ENCODE measurements around the gene XPNPEP2.

Gene XPNPEP2

GRCh38 chrX:129760981-129761380 is 22.2 kb downstream of the XPNPEP2 start:
- Histone ChIP-seq H3K9me3 (ENCODE audit: control insufficient read depth in 5 of 5, low read length in 5 of 5) (no peaks in the 10 kb centered on the region), H3K4me3 (ENCODE audit: low read depth in 1 of 5, low read length in 5 of 5) (no peak overlapping the region), H3K27me3 (ENCODE audit: control insufficient read depth in 5 of 5, insufficient read depth in 4 of 5, low read length in 5 of 5) (peaks cover 0 to 4% (median 0%) of the 10 kb centered on the region in 5 donors), H3K27ac (ENCODE audit: low read depth, low read length) (no peak overlapping the region), H3K9ac (ENCODE audit: low read length in 5 of 5) (no peak overlapping the region), H3K36me3 (ENCODE audit: control insufficient read depth in 5 of 5, insufficient read depth in 5 of 5, low read length in 5 of 5) (no peaks in the 10 kb centered on the region), H3K4me1 (ENCODE audit: control insufficient read depth in 5 of 5, insufficient read depth in 5 of 5, low read length in 5 of 5) (peaks cover 10 to 40% (median 15%) of the 10 kb centered on the region in 5 donors)

- Histone ChIP-seq H3K4me3 (ENCODE audit: low read depth in 1 of 5, low read length in 5 of 5) (no peak overlapping the region), H3K4me1 (ENCODE audit: control insufficient read depth in 5 of 5, insufficient read depth in 5 of 5, low read length in 5 of 5) (peaks cover 10 to 34% (median 15%) of the 10 kb centered on the region in 5 donors), H3K36me3 (ENCODE audit: control insufficient read depth in 5 of 5, insufficient read depth in 5 of 5, low read length in 5 of 5) (no peaks in the 10 kb centered on the region), H3K9me3 (ENCODE audit: control insufficient read depth in 5 of 5, low read length in 5 of 5) (no peaks in the 10 kb centered on the region), H3K9ac (ENCODE audit: low read length in 5 of 5) (no peak overlapping the region), H3K27me3 (ENCODE audit: control insufficient read depth in 5 of 5, insufficient read depth in 4 of 5, low read length in 5 of 5) (no peaks in the 10 kb centered on the region), H3K27ac (ENCODE audit: low read depth, low read length) (no peak overlapping the region)
These were observed 22.8 kb downstream of the XPNPEP2 start for GRCh38 chrX:129761596-129761995.

- no peak overlapping the region for H3K9ac ChIP-seq (ENCODE audit: low read length in 5 of 5)
- no peak overlapping the region for H3K27ac ChIP-seq (ENCODE audit: low read depth, low read length)
- H3K4me1 ChIP-seq (ENCODE audit: control insufficient read depth in 5 of 5, insufficient read depth in 5 of 5, low read length in 5 of 5) = peaks cover 10 to 29% (median 15%) of the 10 kb centered on the region in 5 donors
- H3K36me3 ChIP-seq (ENCODE audit: control insufficient read depth in 5 of 5, insufficient read depth in 5 of 5, low read length in 5 of 5) = no peaks in the 10 kb centered on the region
- no peaks in the 10 kb centered on the region for H3K9me3 ChIP-seq (ENCODE audit: control insufficient read depth in 5 of 5, low read length in 5 of 5)
- H3K4me3 ChIP-seq (ENCODE audit: low read depth in 1 of 5, low read length in 5 of 5) = no peak overlapping the region
- H3K27me3 ChIP-seq (ENCODE audit: control insufficient read depth in 5 of 5, insufficient read depth in 4 of 5, low read length in 5 of 5) = peaks cover 0 to 2% (median 0%) of the 10 kb centered on the region in 5 donors
These were observed 23.7 kb downstream of the XPNPEP2 start for GRCh38 chrX:129762448-129762847.

GRCh38 chrX:129763666-129764065 is 24.9 kb downstream of the XPNPEP2 start:
- no peaks in the 10 kb centered on the region for H3K36me3 ChIP-seq (ENCODE audit: control insufficient read depth in 5 of 5, insufficient read depth in 5 of 5, low read length in 5 of 5)
- H3K9me3 ChIP-seq (ENCODE audit: control insufficient read depth in 5 of 5, low read length in 5 of 5) = no peaks in the 10 kb centered on the region
- H3K27me3 ChIP-seq (ENCODE audit: control insufficient read depth in 5 of 5, insufficient read depth in 4 of 5, low read length in 5 of 5) = peaks cover 0 to 6% (median 2%) of the 10 kb centered on the region in 5 donors
- no peak overlapping the region for H3K27ac ChIP-seq (ENCODE audit: low read depth, low read length)
- peaks cover 7 to 19% (median 16%) of the 10 kb centered on the region in 5 donors for H3K4me1 ChIP-seq (ENCODE audit: control insufficient read depth in 5 of 5, insufficient read depth in 5 of 5, low read length in 5 of 5)
- no peak overlapping the region for H3K9ac ChIP-seq (ENCODE audit: low read length in 5 of 5)
- no peak overlapping the region for H3K4me3 ChIP-seq (ENCODE audit: low read depth in 1 of 5, low read length in 5 of 5)

GRCh38 chrX:129768186-129768585 is 29.4 kb downstream of the XPNPEP2 start:
- H3K9ac ChIP-seq (ENCODE audit: low read length in 5 of 5) = no peak overlapping the region
- peaks cover 0 to 12% (median 6%) of the 10 kb centered on the region in 5 donors for H3K27me3 ChIP-seq (ENCODE audit: control insufficient read depth in 5 of 5, insufficient read depth in 4 of 5, low read length in 5 of 5)
- no peak overlapping the region for H3K27ac ChIP-seq (ENCODE audit: low read depth, low read length)
- H3K9me3 ChIP-seq (ENCODE audit: control insufficient read depth in 5 of 5, low read length in 5 of 5) = no peaks in the 10 kb centered on the region
- H3K36me3 ChIP-seq (ENCODE audit: control insufficient read depth in 5 of 5, insufficient read depth in 5 of 5, low read length in 5 of 5) = no peaks in the 10 kb centered on the region
- peaks cover 0 to 21% (median 8%) of the 10 kb centered on the region in 5 donors for H3K4me1 ChIP-seq (ENCODE audit: control insufficient read depth in 5 of 5, insufficient read depth in 5 of 5, low read length in 5 of 5)
- no peak overlapping the region for H3K4me3 ChIP-seq (ENCODE audit: low read depth in 1 of 5, low read length in 5 of 5)

- H3K9ac ChIP-seq (ENCODE audit: low read length in 5 of 5) = no peak overlapping the region
- no peaks in the 10 kb centered on the region for H3K36me3 ChIP-seq (ENCODE audit: control insufficient read depth in 5 of 5, insufficient read depth in 5 of 5, low read length in 5 of 5)
- no peak overlapping the region for H3K27ac ChIP-seq (ENCODE audit: low read depth, low read length)
- H3K9me3 ChIP-seq (ENCODE audit: control insufficient read depth in 5 of 5, low read length in 5 of 5) = no peaks in the 10 kb centered on the region
- H3K4me3 ChIP-seq (ENCODE audit: low read depth in 1 of 5, low read length in 5 of 5) = no peak overlapping the region
- peaks cover 0 to 25% (median 8%) of the 10 kb centered on the region in 5 donors for H3K4me1 ChIP-seq (ENCODE audit: control insufficient read depth in 5 of 5, insufficient read depth in 5 of 5, low read length in 5 of 5)
- peaks cover 0 to 12% (median 6%) of the 10 kb centered on the region in 5 donors for H3K27me3 ChIP-seq (ENCODE audit: control insufficient read depth in 5 of 5, insufficient read depth in 4 of 5, low read length in 5 of 5)
These were observed 30.0 kb downstream of the XPNPEP2 start for GRCh38 chrX:129768586-129769466.

GRCh38 chrX:129769467-129770154 is 30.8 kb downstream of the XPNPEP2 start:
- H3K27me3 ChIP-seq (ENCODE audit: control insufficient read depth in 5 of 5, insufficient read depth in 4 of 5, low read length in 5 of 5) = peaks cover 0 to 12% (median 6%) of the 10 kb centered on the region in 5 donors

GRCh38 chrX:129771266-129771995 is 32.7 kb downstream of the XPNPEP2 start:
- H3K4me1 ChIP-seq (ENCODE audit: control insufficient read depth in 5 of 5, insufficient read depth in 5 of 5, low read length in 5 of 5) = peaks cover 0 to 27% (median 8%) of the 10 kb centered on the region in 5 donors

More at GRCh38 chrX:129769467-129770154, 30.8 kb downstream of the XPNPEP2 start:
- H3K27ac ChIP-seq (ENCODE audit: low read depth, low read length) = no peak overlapping the region
- no peaks in the 10 kb centered on the region for H3K36me3 ChIP-seq (ENCODE audit: control insufficient read depth in 5 of 5, insufficient read depth in 5 of 5, low read length in 5 of 5)
- no peaks in the 10 kb centered on the region for H3K9me3 ChIP-seq (ENCODE audit: control insufficient read depth in 5 of 5, low read length in 5 of 5)
- peaks cover 0 to 26% (median 8%) of the 10 kb centered on the region in 5 donors for H3K4me1 ChIP-seq (ENCODE audit: control insufficient read depth in 5 of 5, insufficient read depth in 5 of 5, low read length in 5 of 5)
- no peak overlapping the region for H3K4me3 ChIP-seq (ENCODE audit: low read depth in 1 of 5, low read length in 5 of 5)
- no peak overlapping the region for H3K9ac ChIP-seq (ENCODE audit: low read length in 5 of 5)

GRCh38 chrX:129772796-129773431 is 34.1 kb downstream of the XPNPEP2 start:
- Histone ChIP-seq H3K27ac (ENCODE audit: low read depth, low read length) (no peak overlapping the region), H3K27me3 (ENCODE audit: control insufficient read depth in 5 of 5, insufficient read depth in 4 of 5, low read length in 5 of 5) (peaks cover 0 to 11% (median 9%) of the 10 kb centered on the region in 5 donors), H3K9ac (ENCODE audit: low read length in 5 of 5) (no peak overlapping the region), H3K9me3 (ENCODE audit: control insufficient read depth in 5 of 5, low read length in 5 of 5) (no peaks in the 10 kb centered on the region), H3K4me1 (ENCODE audit: control insufficient read depth in 5 of 5, insufficient read depth in 5 of 5, low read length in 5 of 5) (peaks cover 0 to 38% (median 8%) of the 10 kb centered on the region in 5 donors), H3K4me3 (ENCODE audit: low read depth in 1 of 5, low read length in 5 of 5) (no peak overlapping the region), H3K36me3 (ENCODE audit: control insufficient read depth in 5 of 5, insufficient read depth in 5 of 5, low read length in 5 of 5) (no peaks in the 10 kb centered on the region)

More at GRCh38 chrX:129771266-129771995, 32.7 kb downstream of the XPNPEP2 start:
- H3K27ac ChIP-seq (ENCODE audit: low read depth, low read length) = no peak overlapping the region
- H3K9ac ChIP-seq (ENCODE audit: low read length in 5 of 5) = no peak overlapping the region
- H3K4me3 ChIP-seq (ENCODE audit: low read depth in 1 of 5, low read length in 5 of 5) = no peak overlapping the region
- no peaks in the 10 kb centered on the region for H3K36me3 ChIP-seq (ENCODE audit: control insufficient read depth in 5 of 5, insufficient read depth in 5 of 5, low read length in 5 of 5)
- H3K27me3 ChIP-seq (ENCODE audit: control insufficient read depth in 5 of 5, insufficient read depth in 4 of 5, low read length in 5 of 5) = peaks cover 0 to 13% (median 9%) of the 10 kb centered on the region in 5 donors
- no peaks in the 10 kb centered on the region for H3K9me3 ChIP-seq (ENCODE audit: control insufficient read depth in 5 of 5, low read length in 5 of 5)

All from subcutaneous abdominal adipose tissue (tissue), 5 donors.